Vein endothelial cell (primary cell): Measurements from ENCODE around the gene COPB1. TPM values are rescaled to one million over a fixed set of nuclear protein-coding genes. Genes with fewer than 3 reads are reported as not detected.

Source experiments
- small RNA-seq: library from RNA; depleted of rRNA; stranded (forward); fragments of <200 nt; gene quantifications from one replicate; pipeline ENCODE3, GENCODE V24; 2012
- total RNA-seq: library from RNA; depleted of rRNA; stranded (reverse); fragments of >200 nt; gene quantifications from 2 replicates; pipeline ENCODE4 v1.2.3, GENCODE V29; 2012

COPB1 gene
- 222 and 266 TPM in 2 replicates for total RNA-seq

GRCh38 chr11:14499560-14500180 lies at the start of gene COPB1:
Gene COPB1 (minus strand): TSS chr11:14499811. CDS start chr11:14498928, 883 bp downstream.

DNA sequence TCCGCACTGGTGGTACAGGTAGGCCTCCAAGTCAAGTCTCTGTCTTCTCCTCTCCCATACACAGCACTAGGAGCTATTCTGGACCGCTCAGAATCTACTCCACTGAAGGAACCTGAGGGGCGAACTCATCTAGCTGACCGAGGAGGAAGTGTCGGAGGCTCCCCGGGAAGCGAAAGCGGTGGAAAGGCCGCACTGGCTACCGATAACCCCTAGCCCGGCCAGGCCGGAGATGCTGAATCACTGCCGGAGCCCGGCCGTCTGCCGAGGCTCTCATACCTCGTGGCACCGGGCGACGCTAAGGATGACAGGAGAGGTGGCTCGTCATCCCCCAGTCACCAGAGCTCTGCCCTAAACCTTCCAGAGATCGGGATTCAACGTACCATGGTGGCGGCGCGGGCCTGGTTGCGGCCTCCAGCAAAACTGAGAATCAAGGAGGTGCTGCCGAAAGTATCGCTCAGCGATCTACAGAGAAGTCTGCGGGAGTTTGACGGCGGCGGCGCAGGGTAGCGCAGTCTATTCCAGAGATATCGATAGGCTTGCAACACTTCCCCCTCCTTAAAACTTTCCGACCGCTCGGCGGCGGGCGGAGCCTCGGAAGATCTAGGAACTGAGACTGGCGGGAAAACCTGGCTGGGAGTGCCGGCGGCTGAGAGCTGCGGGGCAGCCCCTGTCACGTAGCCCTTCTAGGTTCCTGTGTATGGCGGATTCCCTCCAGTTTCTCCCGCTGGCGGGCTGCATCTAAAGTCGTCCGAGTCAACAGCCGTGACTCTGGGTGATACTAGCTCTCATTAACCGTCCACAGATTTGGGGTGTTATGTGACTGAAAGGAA lies 20.5 kb upstream of the COPB1 start, which contains the start of gene PSMA1:
Gene PSMA1, minus strand, starts transcription at position 470 of the 830 bp plus-strand sequence. Its CDS starts 87 bp downstream, at position 383.

Small RNAs within 50 kb of the gene (small RNA-seq; reads per million reads assigned to genes)
- not detected for gene RNU7-49P

Other genes starting within 250 kb of the COPB1 start
- gene RRAS2, start 140.6 kb downstream of the COPB1 start, total RNA-seq: 109 and 114 TPM in 2 replicates
- 157 and 166 TPM in 2 replicates for gene PSMA1, start 20.6 kb upstream of the COPB1 start, total RNA-seq
- gene PDE3B, start 144.0 kb upstream of the COPB1 start, total RNA-seq: 0.29 and 0.33 TPM in 2 replicates